ENCODE measurements around the gene HORMAD2.

HORMAD2 gene

GRCh38 chr22:30196880-30197336, 116.6 kb downstream of the HORMAD2 start:
- TF ChIP-seq SIN3A (IDR thresholded peaks at IDR 0.05; ENCODE audit: borderline replicate concordance, insufficient read depth, low read length): no peak
- no peak for TF ChIP-seq REST (IDR thresholded peaks at IDR 0.05; ENCODE audit: insufficient read depth in 1 of 2, low read depth in 2 of 2, low read length in 2 of 2)
- no peak for TF ChIP-seq TAF1 (IDR thresholded peaks at IDR 0.05; ENCODE audit: borderline replicate concordance, insufficient read depth, low read length)
- TF ChIP-seq POLR2AphosphoS5 (IDR thresholded peaks at IDR 0.05; ENCODE audit: low read depth, low read length): no peak; the same call in 1 of the 2 replicates
- TF ChIP-seq FOXP2 (optimal IDR thresholded peaks at IDR 0.05; ENCODE audit: borderline replicate concordance, extremely low read depth, extremely low read length, insufficient read depth): no peak

- TF ChIP-seq REST (IDR thresholded peaks at IDR 0.05; ENCODE audit: insufficient read depth in 1 of 2, low read depth in 2 of 2, low read length in 2 of 2): no peak
Observed at GRCh38 chr22:30197389-30197788, 117.1 kb downstream of the HORMAD2 start.

GRCh38 chr22:30198152-30198825, 118.0 kb downstream of the HORMAD2 start:
- no peak for TF ChIP-seq SIN3A (IDR thresholded peaks at IDR 0.05; ENCODE audit: borderline replicate concordance, insufficient read depth, low read length)
- TF ChIP-seq REST (IDR thresholded peaks at IDR 0.05; ENCODE audit: insufficient read depth in 1 of 2, low read depth in 2 of 2, low read length in 2 of 2): no peak
- no peak for TF ChIP-seq TAF1 (IDR thresholded peaks at IDR 0.05; ENCODE audit: borderline replicate concordance, insufficient read depth, low read length)
- no peak for TF ChIP-seq FOXP2 (optimal IDR thresholded peaks at IDR 0.05; ENCODE audit: borderline replicate concordance, extremely low read depth, extremely low read length, insufficient read depth)
- TF ChIP-seq POLR2AphosphoS5 (IDR thresholded peaks at IDR 0.05; ENCODE audit: low read depth, low read length): no peak

GRCh38 chr22:30198921-30199320, 118.7 kb downstream of the HORMAD2 start:
- no peak for TF ChIP-seq POLR2AphosphoS5 (IDR thresholded peaks at IDR 0.05; ENCODE audit: low read depth, low read length)
- no peak for TF ChIP-seq SIN3A (IDR thresholded peaks at IDR 0.05; ENCODE audit: borderline replicate concordance, insufficient read depth, low read length)
- TF ChIP-seq FOXP2 (optimal IDR thresholded peaks at IDR 0.05; ENCODE audit: borderline replicate concordance, extremely low read depth, extremely low read length, insufficient read depth): no peak
- no peak for TF ChIP-seq TAF1 (IDR thresholded peaks at IDR 0.05; ENCODE audit: borderline replicate concordance, insufficient read depth, low read length)
- no peak for TF ChIP-seq REST (IDR thresholded peaks at IDR 0.05; ENCODE audit: insufficient read depth in 1 of 2, low read depth in 2 of 2, low read length in 2 of 2)

- TF ChIP-seq REST (IDR thresholded peaks at IDR 0.05; ENCODE audit: insufficient read depth in 1 of 2, low read depth in 2 of 2, low read length in 2 of 2): no peak
Observed at GRCh38 chr22:30201945-30202344, 121.7 kb downstream of the HORMAD2 start.

All from PFSK-1 (cell line).